HAP-1 (cell line): ENCODE data around the gene PTGES3.
"Not testable (repeated sequence)": the region's sequence is repeated elsewhere in the genome, so short reads cannot be mapped to it uniquely, and the experiment has no call there.

Source experiments
- DNase-seq, 2 experiments: peaks; one replicate each; pipeline ENCODE4 v3.0.0-alpha.2; 2016 to 2020; ENCODE audit warnings: low spot score in 2 of 2
- H3K27me3 ChIP-seq: fragments of 250-450 bp; sonication (Bioruptor Pico); 2 replicates; pipeline ENCODE4 v1.5.1; 2020; ENCODE audit warnings: low read depth, mild to moderate bottlenecking, moderate library complexity
- H3K36me3 ChIP-seq: fragments of 250-450 bp; sonication (Bioruptor Pico); replicated peaks from 2 replicates; pipeline ENCODE4 v1.5.1; 2020; ENCODE audit warnings: mild to moderate bottlenecking
- H3K4me1 ChIP-seq: fragments of 250-450 bp; sonication (Bioruptor Pico); 2 replicates; pipeline ENCODE4 v1.5.1; 2020; ENCODE audit warnings: mild to moderate bottlenecking
- H3K4me3 ChIP-seq: fragments of 250-450 bp; sonication (Bioruptor Pico); 2 replicates; pipeline ENCODE4 v1.5.1; 2020; ENCODE audit warnings: mild to moderate bottlenecking, moderate library complexity
- H3K9me3 ChIP-seq: fragments of 250-450 bp; sonication (Bioruptor Pico); 2 replicates; pipeline ENCODE4 v1.5.1; 2020; ENCODE audit warnings: mild to moderate bottlenecking, moderate library complexity
- in situ Hi-C: fragments of 300-500 bp; cut with MboI; formaldehyde crosslinking; loops from 3 replicates; pipeline ENCODE4 v1.14.3; 2020; ENCODE audit warnings: low sequenced_read_pairs, inconsistent platforms, mixed read lengths

PTGES3 gene

GRCh38 chr12:56688129-56688845 lies at the start of gene PTGES3:
TSS of gene PTGES3 (minus strand) at chr12:56688284. CDS start at chr12:56687999, 285 bp downstream.
- DNase-seq = peak; percentile 98 to 99
- H3K4me1 ChIP-seq = peaks cover 13% of the 10 kb centered on the region
- H3K9me3 ChIP-seq = no peaks in the 10 kb centered on the region
- H3K36me3 ChIP-seq = peaks cover 30% of the 10 kb centered on the region
- in situ Hi-C loops = no loop called here
- H3K4me3 ChIP-seq = peak within 1 kb of the TSS; percentile 98
- no peaks in the 10 kb centered on the region for H3K27me3 ChIP-seq

- Histone ChIP-seq H3K4me3 (no peak overlapping the region), H3K27me3 (no peaks in the 10 kb centered on the region), H3K4me1 (peaks cover 6% of the 10 kb centered on the region; the same call in 1 of the 2 replicates), H3K9me3 (no peaks in the 10 kb centered on the region), H3K36me3 (peaks cover 46% of the 10 kb centered on the region)
- in situ Hi-C loops = no loop called here
- no peak for DNase-seq
Measured at GRCh38 chr12:56728139-56728861, 40.2 kb upstream of the PTGES3 start.

- H3K9me3 ChIP-seq, H3K27me3 ChIP-seq, H3K4me3 ChIP-seq, in situ Hi-C loops, DNase-seq: not testable (repeated sequence)
- Histone ChIP-seq H3K36me3 (peaks cover 52% of the 10 kb centered on the region), H3K4me1 (peaks cover 21% of the 10 kb centered on the region)
Measured at GRCh38 chr12:56726196-56726675, 38.2 kb upstream of the PTGES3 start.

GRCh38 chr12:56725723-56726102 lies 37.6 kb upstream of the PTGES3 start:
- Histone ChIP-seq H3K36me3 (peaks cover 52% of the 10 kb centered on the region), H3K4me1 (peaks cover 21% of the 10 kb centered on the region), H3K9me3 (no peaks in the 10 kb centered on the region), H3K27me3 (no peaks in the 10 kb centered on the region), H3K4me3 (peak overlapping the region; percentile 94)
- in situ Hi-C loops = no loop called here
- DNase-seq = no peak

- in situ Hi-C loops = no loop called here
- Histone ChIP-seq H3K27me3 (no peaks in the 10 kb centered on the region), H3K4me1 (peaks cover 21% of the 10 kb centered on the region), H3K4me3 (peak within 1 kb of the TSS; percentile 94), H3K36me3 (peaks cover 55% of the 10 kb centered on the region), H3K9me3 (no peaks in the 10 kb centered on the region)
- peak; percentile 96 to 99 for DNase-seq
Measured at GRCh38 chr12:56724972-56725722, 37.1 kb upstream of the PTGES3 start, which contains the start of gene NACA. TSS of gene NACA (minus strand) at chr12:56725299. CDS start at chr12:56724521, 778 bp downstream.

GRCh38 chr12:56724701-56724971 lies 36.6 kb upstream of the PTGES3 start:
- peak in 1 of 2 experiments; percentile 33 for DNase-seq
- H3K36me3 ChIP-seq = peaks cover 55% of the 10 kb centered on the region

GRCh38 chr12:56723889-56724700 lies 36.0 kb upstream of the PTGES3 start:
- in situ Hi-C loops = no loop called here

More at GRCh38 chr12:56724701-56724971, 36.6 kb upstream of the PTGES3 start:
- in situ Hi-C loops = no loop called here
- no peaks in the 10 kb centered on the region for H3K27me3 ChIP-seq
- peak overlapping the region; percentile 94 for H3K4me3 ChIP-seq
- H3K9me3 ChIP-seq = no peaks in the 10 kb centered on the region
- H3K4me1 ChIP-seq = peaks cover 21% of the 10 kb centered on the region

GRCh38 chr12:56723352-56723751 lies 35.3 kb upstream of the PTGES3 start:
- peak overlapping the region; percentile 94 for H3K4me3 ChIP-seq
- H3K36me3 ChIP-seq = peaks cover 62% of the 10 kb centered on the region
- in situ Hi-C loops = no loop called here
- peaks cover 21% of the 10 kb centered on the region for H3K4me1 ChIP-seq
- no peaks in the 10 kb centered on the region for H3K27me3 ChIP-seq
- DNase-seq = peak in 1 of 2 experiments; percentile 48
- H3K9me3 ChIP-seq = no peaks in the 10 kb centered on the region

More at GRCh38 chr12:56723889-56724700, 36.0 kb upstream of the PTGES3 start:
- H3K4me1 ChIP-seq = peaks cover 21% of the 10 kb centered on the region
- no peaks in the 10 kb centered on the region for H3K9me3 ChIP-seq
- H3K36me3 ChIP-seq = peaks cover 57% of the 10 kb centered on the region
- H3K4me3 ChIP-seq = peak overlapping the region; percentile 94
- no peaks in the 10 kb centered on the region for H3K27me3 ChIP-seq
- DNase-seq = peak in 1 of 2 experiments; percentile 30

GRCh38 chr12:56722832-56723231 lies 34.7 kb upstream of the PTGES3 start:
- in situ Hi-C loops = no loop called here
- peaks cover 21% of the 10 kb centered on the region for H3K4me1 ChIP-seq
- no peak for DNase-seq
- H3K9me3 ChIP-seq = no peaks in the 10 kb centered on the region
- H3K4me3 ChIP-seq = peak overlapping the region; percentile 94
- H3K27me3 ChIP-seq = no peaks in the 10 kb centered on the region
- H3K36me3 ChIP-seq = peaks cover 62% of the 10 kb centered on the region

- H3K36me3 ChIP-seq = peaks cover 66% of the 10 kb centered on the region
- no peaks in the 10 kb centered on the region for H3K27me3 ChIP-seq
- H3K4me1 ChIP-seq = peaks cover 21% of the 10 kb centered on the region
- in situ Hi-C loops = no loop called here
- H3K9me3 ChIP-seq = no peaks in the 10 kb centered on the region
- no peak overlapping the region; the same call in 1 of the 2 replicates for H3K4me3 ChIP-seq
- DNase-seq = no peak
Measured at GRCh38 chr12:56721721-56722120, 33.6 kb upstream of the PTGES3 start.

- Histone ChIP-seq H3K4me1 (peaks cover 21% of the 10 kb centered on the region), H3K4me3 (no peak overlapping the region), H3K36me3 (peaks cover 71% of the 10 kb centered on the region), H3K27me3 (no peaks in the 10 kb centered on the region), H3K9me3 (no peaks in the 10 kb centered on the region)
- DNase-seq = no peak
- in situ Hi-C loops = no loop called here
Measured at GRCh38 chr12:56721216-56721615, 33.1 kb upstream of the PTGES3 start.

GRCh38 chr12:56720731-56721151 lies 32.7 kb upstream of the PTGES3 start:
- Histone ChIP-seq H3K27me3 (no peaks in the 10 kb centered on the region), H3K4me1 (peaks cover 18% of the 10 kb centered on the region), H3K9me3 (no peaks in the 10 kb centered on the region), H3K36me3 (peaks cover 76% of the 10 kb centered on the region), H3K4me3 (no peak overlapping the region)
- in situ Hi-C loops = no loop called here
- DNase-seq = no peak

- in situ Hi-C loops = no loop called here
- Histone ChIP-seq H3K27me3 (no peaks in the 10 kb centered on the region), H3K9me3 (no peaks in the 10 kb centered on the region), H3K4me3 (no peak overlapping the region), H3K36me3 (peaks cover 83% of the 10 kb centered on the region), H3K4me1 (peaks cover 15% of the 10 kb centered on the region)
- no peak for DNase-seq
Measured at GRCh38 chr12:56719056-56719455, 31.0 kb upstream of the PTGES3 start.
